Measurements from ENCODE around the gene KHDRBS1.

DNA sequence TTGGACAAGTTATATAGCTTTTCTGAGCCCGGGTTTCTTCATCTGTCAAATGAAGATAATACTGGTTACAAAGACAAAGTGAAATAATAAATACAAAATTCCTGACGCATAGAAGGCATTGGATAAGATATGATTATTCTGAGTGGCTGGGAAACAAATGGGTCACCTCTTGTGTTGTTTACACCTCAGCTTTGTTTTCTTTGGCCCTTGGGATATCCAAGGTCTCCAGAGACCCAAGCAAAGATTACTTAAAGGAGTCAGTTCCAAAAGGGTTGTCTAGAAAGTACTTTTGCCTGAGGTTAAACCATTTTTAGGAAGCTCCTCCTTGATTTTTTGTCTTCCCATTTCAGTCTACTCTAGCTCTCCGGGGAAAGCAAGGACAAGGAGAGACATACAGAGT, 9.7 kb downstream of the KHDRBS1 start:
- TF ChIP-seq POLR2A (IDR thresholded peaks at IDR 0.05) = no peak
- TF ChIP-seq EP300 (IDR thresholded peaks at IDR 0.05) = no peak
- TF ChIP-seq CTCF (IDR thresholded peaks at IDR 0.05) = no peak

Data from stomach (tissue), 4 donors.